HG03103 (cell line): ENCODE measurements around the gene SLC6A1.

Experiments used
- ATAC-seq: cut with Tn5 transposase; IDR thresholded peaks from one replicate; pipeline ENCODE4 v1.9.1; 2021; ENCODE audit warnings: low read depth; ENCODE audit not compliant: unreplicated experiment

SLC6A1 gene

DNA sequence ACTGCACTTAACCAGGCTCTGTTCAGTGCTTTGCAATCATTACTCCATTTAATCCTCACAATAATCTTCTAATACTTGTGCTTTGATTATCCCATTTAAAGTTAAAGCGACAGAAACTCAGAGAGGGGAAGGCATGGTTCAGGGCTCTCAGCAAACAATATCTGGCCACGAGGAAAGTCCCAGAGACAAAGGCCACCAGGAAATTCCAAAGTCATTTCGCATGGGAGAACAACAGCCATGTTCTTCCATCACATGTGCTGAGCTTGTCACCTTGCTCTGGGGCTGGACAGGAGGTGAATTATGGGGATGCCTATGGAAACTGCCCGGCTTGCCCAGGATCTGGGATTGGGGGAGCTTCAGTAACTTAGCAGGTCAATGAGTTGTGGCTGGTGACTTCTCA is 95.5 kb downstream of the SLC6A1 start:
- no peak for ATAC-seq

DNA sequence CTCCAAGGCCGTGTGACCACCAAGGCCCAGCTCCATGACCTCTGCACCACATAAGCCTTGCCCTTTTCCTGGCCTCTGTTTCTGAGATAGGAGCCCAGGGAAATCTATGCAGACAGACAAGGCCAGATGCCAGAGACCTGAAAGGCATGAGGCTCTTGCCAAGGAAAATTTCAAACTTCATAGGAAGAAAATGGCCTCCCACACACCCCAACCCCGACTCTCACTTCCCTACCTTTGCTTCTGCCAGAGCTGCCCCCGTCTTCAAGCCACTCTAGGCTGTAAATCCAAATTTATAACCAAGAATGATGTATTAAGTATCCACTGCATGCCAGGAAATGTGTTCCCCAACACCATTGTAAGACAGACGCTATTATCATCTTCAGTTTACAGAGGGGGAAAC is 96.3 kb downstream of the SLC6A1 start:
- no peak for ATAC-seq
